SK-N-MC (cell line): ENCODE data around the gene PPP1R11.

Experiments
- EZH2 ChIP-seq: fragments of 200-600 bp; sonication (generic); IDR thresholded peaks from one replicate; pipeline ENCODE4 v1.6.1; 2017; ENCODE audit warnings: antibody characterized with exemption
- POLR2AphosphoS5 ChIP-seq: IDR thresholded peaks from 2 replicates; pipeline ENCODE4 v1.6.1; 2012; ENCODE audit warnings: mild to moderate bottlenecking, low read depth, low read length, borderline replicate concordance

- TF ChIP-seq POLR2AphosphoS5 (no peak), EZH2 (no peak)
Observed at GRCh38 chr6:30041821-30042220, 25.2 kb upstream of the PPP1R11 start.
